ENCODE measurements around the gene IRF7. TPM values are rescaled to one million over a fixed set of nuclear protein-coding genes. Genes with fewer than 3 reads are reported as not detected.

The IRF7 gene
- total RNA-seq, 1 experiment from 2014 or later, result 80.8 TPM

- intact Hi-C loops (cut with micrococcal nuclease), result no loop called here
- Histone ChIP-seq H3K4me2 (ENCODE audit: low read length) (no peak overlapping the region), H4K20me1 (ENCODE audit: low read length) (no peaks in the 10 kb centered on the region), H3K27ac (ENCODE audit: low read length) (no peak overlapping the region), H3K27me3 (ENCODE audit: low read length) (no peaks in the 10 kb centered on the region), H3K9ac (ENCODE audit: low read length) (no peak overlapping the region), H3K9me3 (ENCODE audit: low read length) (no peaks in the 10 kb centered on the region), H3F3A (ENCODE audit: low read length, unreplicated experiment) (no peaks in the 10 kb centered on the region), H3K4me3 (ENCODE audit: low read length) (no peak overlapping the region), H2AFZ (ENCODE audit: low read length) (no peak overlapping the region), H3K9me2 (replicated peaks; ENCODE audit: low read length) (no peaks in the 10 kb centered on the region), H3K79me2 (ENCODE audit: low read length) (no peaks in the 10 kb centered on the region), H3K4me1 (ENCODE audit: insufficient read depth, low read length) (no peaks in the 10 kb centered on the region), H3K36me3 (ENCODE audit: low read depth, low read length) (no peaks in the 10 kb centered on the region; the same call in 1 of the 2 replicates)
- CTCF ChIA-PET, result no interaction called here
- POLR2A ChIA-PET (ENCODE audit: unreplicated experiment), result no interaction called here
- TF ChIP-seq EZH2phosphoT487 (IDR thresholded peaks at IDR 0.05; ENCODE audit: borderline replicate concordance, low read length), result no peak
- TF ChIP-seq CTCF (conservative IDR thresholded peaks at IDR 0.05; ENCODE audit: low read depth, low read length), result no peak
- TF ChIP-seq EZH2 (IDR thresholded peaks at IDR 0.05; ENCODE audit: low read length, unreplicated experiment), result no peak
- ATAC-seq, result no peak
- DNase-seq, result no peak
- BruUV-seq (replicated peaks), result no TSS peak
Observed at GRCh38 chr11:659532-660085, 43.9 kb upstream of the IRF7 start.

- ChIA-PET CTCF (no interaction called here), POLR2A (ENCODE audit: unreplicated experiment) (no interaction called here)
- H3K4me1 ChIP-seq (ENCODE audit: insufficient read depth, low read length), result no peaks in the 10 kb centered on the region
- no peaks in the 10 kb centered on the region for H3K79me2 ChIP-seq (ENCODE audit: low read length)
- no peak overlapping the region for H3K9ac ChIP-seq (ENCODE audit: low read length)
- no peak for TF ChIP-seq EZH2phosphoT487 (IDR thresholded peaks at IDR 0.05; ENCODE audit: borderline replicate concordance, low read length)
- TF ChIP-seq CTCF (conservative IDR thresholded peaks at IDR 0.05; ENCODE audit: low read depth, low read length), result no peak
- no peak for TF ChIP-seq EZH2 (IDR thresholded peaks at IDR 0.05; ENCODE audit: low read length, unreplicated experiment)
- no peak for ATAC-seq
- H3K4me3 ChIP-seq (ENCODE audit: low read length), result no peak overlapping the region
- H3K36me3 ChIP-seq (ENCODE audit: low read depth, low read length), result no peaks in the 10 kb centered on the region
- no peak overlapping the region for H3K27ac ChIP-seq (ENCODE audit: low read length)
- H4K20me1 ChIP-seq (ENCODE audit: low read length), result no peaks in the 10 kb centered on the region
- BruUV-seq (replicated peaks), result no TSS peak
- no peak for DNase-seq
- no peak overlapping the region for H3K4me2 ChIP-seq (ENCODE audit: low read length)
- intact Hi-C loops (cut with micrococcal nuclease), result no loop called here
- H3K27me3 ChIP-seq (ENCODE audit: low read length), result no peaks in the 10 kb centered on the region
- no peaks in the 10 kb centered on the region for H3K9me3 ChIP-seq (ENCODE audit: low read length)
- H3K9me2 ChIP-seq (replicated peaks; ENCODE audit: low read length), result no peaks in the 10 kb centered on the region
- H3F3A ChIP-seq (ENCODE audit: low read length, unreplicated experiment), result no peaks in the 10 kb centered on the region
- no peak overlapping the region for H2AFZ ChIP-seq (ENCODE audit: low read length)
Observed at GRCh38 chr11:657691-658126, 42.0 kb upstream of the IRF7 start.

GRCh38 chr11:656866-657265 lies 41.1 kb upstream of the IRF7 start:
- Histone ChIP-seq H3K9me2 (replicated peaks; ENCODE audit: low read length) (no peaks in the 10 kb centered on the region), H3K79me2 (ENCODE audit: low read length) (no peaks in the 10 kb centered on the region), H3K4me2 (ENCODE audit: low read length) (no peak overlapping the region), H3K9ac (ENCODE audit: low read length) (no peak overlapping the region), H3K9me3 (ENCODE audit: low read length) (no peaks in the 10 kb centered on the region), H3F3A (ENCODE audit: low read length, unreplicated experiment) (no peaks in the 10 kb centered on the region), H4K20me1 (ENCODE audit: low read length) (no peaks in the 10 kb centered on the region), H2AFZ (ENCODE audit: low read length) (no peak overlapping the region), H3K4me1 (ENCODE audit: insufficient read depth, low read length) (no peaks in the 10 kb centered on the region), H3K27me3 (ENCODE audit: low read length) (no peaks in the 10 kb centered on the region), H3K36me3 (ENCODE audit: low read depth, low read length) (no peaks in the 10 kb centered on the region), H3K27ac (ENCODE audit: low read length) (no peak overlapping the region), H3K4me3 (ENCODE audit: low read length) (no peak overlapping the region)
- CTCF ChIA-PET, result no interaction called here
- no TSS peak for BruUV-seq (replicated peaks)
- intact Hi-C loops (cut with micrococcal nuclease), result no loop called here
- ATAC-seq (no peak), DNase-seq (no peak)
- no peak for TF ChIP-seq EZH2 (IDR thresholded peaks at IDR 0.05; ENCODE audit: low read length, unreplicated experiment)
- no peak for TF ChIP-seq CTCF (conservative IDR thresholded peaks at IDR 0.05; ENCODE audit: low read depth, low read length)
- TF ChIP-seq EZH2phosphoT487 (IDR thresholded peaks at IDR 0.05; ENCODE audit: borderline replicate concordance, low read length), result no peak
- POLR2A ChIA-PET (ENCODE audit: unreplicated experiment), result no interaction called here
